HUES64 (cell line): ENCODE results near the gene BOLA2B.
"Not testable (repeated sequence)": the region's sequence is repeated elsewhere in the genome, so short reads cannot be mapped to it uniquely, and the experiment has no call there.

Experiments used
- H3K27ac ChIP-seq: 2 replicates; pipeline ENCODE4 v1.7.0; 2013; ENCODE audit warnings: low read depth, low read length, inconsistent platforms
- H3K27me3 ChIP-seq: 2 replicates; pipeline ENCODE4 v1.6.1; 2013; ENCODE audit warnings: mild to moderate bottlenecking, low read length; ENCODE audit not compliant: insufficient read depth
- H3K36me3 ChIP-seq: 2 replicates; pipeline ENCODE4 v1.6.1; 2013; ENCODE audit warnings: mild to moderate bottlenecking, low read length; ENCODE audit not compliant: insufficient read depth
- H3K4me1 ChIP-seq: 2 replicates; pipeline ENCODE4 v1.6.1; 2013; ENCODE audit warnings: mild to moderate bottlenecking, low read length, moderate library complexity; ENCODE audit not compliant: insufficient read depth
- H3K4me3 ChIP-seq: 2 replicates; pipeline ENCODE4 v1.5.1; 2013; ENCODE audit warnings: mild to moderate bottlenecking, low read length, moderate library complexity
- H3K9ac ChIP-seq: 2 replicates; pipeline ENCODE4 v1.6.1; 2013; ENCODE audit warnings: mild to moderate bottlenecking, low read depth, low read length
- H3K9me3 ChIP-seq: 2 replicates; pipeline ENCODE4 v1.6.1; 2013; ENCODE audit warnings: low read depth, low read length; ENCODE audit not compliant: insufficient read depth
- WGBS: fragments of 150-250, 120-280 bp; methylation state at CpG from one replicate; pipeline ENCODE4 v1.1.7; 2013; ENCODE audit warnings: missing lambda C conversion rate; 5-methylcytosine and 5-hydroxymethylcytosine counted together

Gene BOLA2B

DNA sequence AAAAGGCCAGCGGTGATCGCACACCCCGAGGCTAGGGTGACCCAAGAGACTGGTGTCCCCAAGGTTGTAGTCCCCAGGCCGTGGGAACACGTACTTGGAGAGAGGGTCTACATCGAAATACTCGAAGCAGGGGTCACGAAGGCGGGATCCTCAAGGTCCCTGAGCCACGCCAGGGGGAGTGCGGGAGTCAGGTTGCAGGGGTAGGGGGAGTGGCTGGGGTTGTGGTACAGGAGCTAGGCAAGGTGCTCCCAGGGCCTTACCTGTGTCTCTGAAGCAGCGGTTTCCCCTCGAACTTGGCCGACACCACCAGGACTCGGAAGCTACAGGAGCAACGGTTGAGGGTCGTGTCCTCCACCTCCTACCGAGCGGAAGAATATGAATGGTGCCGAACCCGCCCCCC, 368 bp downstream of the BOLA2B start:
- not testable (repeated sequence) for H3K4me1 ChIP-seq, H3K9me3 ChIP-seq, H3K27me3 ChIP-seq, H3K9ac ChIP-seq, H3K4me3 ChIP-seq, H3K36me3 ChIP-seq, H3K27ac ChIP-seq
- WGBS: no CpG with 5 or more reads among the region's 21 CpGs

DNA sequence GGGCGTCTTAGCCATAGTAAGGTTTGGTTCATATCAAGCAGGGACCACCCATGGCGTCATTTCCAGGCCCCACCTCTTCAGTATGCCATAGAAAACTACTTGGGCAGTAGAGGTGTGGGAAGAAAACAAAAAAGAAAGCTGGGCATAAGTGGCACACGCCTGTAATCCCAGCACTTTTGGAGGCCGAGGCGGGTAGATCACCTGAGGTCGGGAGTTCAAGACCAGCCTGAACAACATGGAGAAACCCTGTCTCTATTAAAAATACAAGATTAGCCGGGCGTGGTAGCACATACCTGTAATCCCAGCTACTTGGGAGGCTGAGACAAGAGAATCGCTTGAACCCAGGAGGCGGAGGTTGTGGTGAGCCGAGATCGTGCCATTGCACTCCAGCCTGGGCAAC, 2.3 kb downstream of the BOLA2B start:
- H3K4me3 ChIP-seq, H3K4me1 ChIP-seq, H3K9me3 ChIP-seq, H3K9ac ChIP-seq, H3K27me3 ChIP-seq, H3K27ac ChIP-seq, H3K36me3 ChIP-seq: not testable (repeated sequence)
- 96% methylated on average over 3 of the region's 12 CpGs for WGBS

DNA sequence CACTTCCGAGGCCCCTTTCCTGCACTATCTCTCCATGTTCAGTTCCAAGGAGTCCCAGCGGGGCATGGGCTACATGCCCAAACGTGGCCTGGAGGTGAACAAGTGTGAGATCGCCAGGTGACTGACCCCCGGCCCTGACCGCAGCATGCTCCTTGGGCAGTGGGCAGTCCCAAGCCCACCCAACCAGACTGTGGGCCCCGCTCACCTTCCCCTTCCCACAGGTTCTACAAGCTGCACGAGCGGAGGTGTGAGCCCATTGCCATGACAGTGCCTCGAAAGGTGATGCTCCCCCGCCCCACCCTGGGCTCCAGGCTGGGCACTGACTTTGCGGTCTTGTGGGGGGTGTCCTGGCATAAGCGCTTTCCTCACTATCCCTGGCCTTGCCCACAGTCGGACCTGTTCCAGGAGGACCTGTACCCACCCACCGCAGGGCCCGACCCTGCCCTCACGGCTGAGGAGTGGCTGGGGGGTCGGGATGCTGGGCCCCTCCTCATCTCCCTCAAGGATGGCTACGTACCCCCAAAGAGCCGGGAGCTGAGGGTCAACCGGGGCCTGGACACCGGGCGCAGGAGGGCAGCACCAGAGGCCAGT, 5.4 kb downstream of the BOLA2B start:
- Histone ChIP-seq H3K4me3 (no peak overlapping the region), H3K4me1 (no peaks in the 10 kb centered on the region), H3K27ac (no peak overlapping the region), H3K27me3 (peaks cover 14% of the 10 kb centered on the region), H3K9me3 (no peaks in the 10 kb centered on the region), H3K36me3 (no peaks in the 10 kb centered on the region), H3K9ac (no peak overlapping the region)
- WGBS: 94% methylated on average over 23 of the region's 23 CpGs

DNA sequence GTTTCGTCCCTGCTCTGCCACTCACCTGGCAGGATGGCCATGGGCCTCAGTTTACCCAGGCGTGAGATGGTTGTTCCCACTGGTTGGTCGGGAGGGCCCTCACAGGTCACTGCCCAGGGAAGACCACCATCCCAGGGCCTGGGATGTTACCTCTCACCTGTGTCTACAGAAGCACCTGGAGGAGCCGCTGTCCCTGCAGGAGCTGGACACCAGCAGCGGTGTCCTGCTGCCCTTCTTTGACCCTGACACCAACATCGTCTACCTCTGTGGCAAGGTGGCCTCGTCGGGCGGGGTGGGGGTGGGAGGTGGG, 6.0 kb downstream of the BOLA2B start:
- no peaks in the 10 kb centered on the region for H3K4me1 ChIP-seq
- no peak overlapping the region for H3K27ac ChIP-seq
- H3K36me3 ChIP-seq: no peaks in the 10 kb centered on the region
- H3K4me3 ChIP-seq: no peak overlapping the region
- H3K9ac ChIP-seq: no peak overlapping the region
- H3K9me3 ChIP-seq: no peaks in the 10 kb centered on the region
- peaks cover 17% of the 10 kb centered on the region for H3K27me3 ChIP-seq
- WGBS: 88% methylated on average over 5 of the region's 9 CpGs

DNA sequence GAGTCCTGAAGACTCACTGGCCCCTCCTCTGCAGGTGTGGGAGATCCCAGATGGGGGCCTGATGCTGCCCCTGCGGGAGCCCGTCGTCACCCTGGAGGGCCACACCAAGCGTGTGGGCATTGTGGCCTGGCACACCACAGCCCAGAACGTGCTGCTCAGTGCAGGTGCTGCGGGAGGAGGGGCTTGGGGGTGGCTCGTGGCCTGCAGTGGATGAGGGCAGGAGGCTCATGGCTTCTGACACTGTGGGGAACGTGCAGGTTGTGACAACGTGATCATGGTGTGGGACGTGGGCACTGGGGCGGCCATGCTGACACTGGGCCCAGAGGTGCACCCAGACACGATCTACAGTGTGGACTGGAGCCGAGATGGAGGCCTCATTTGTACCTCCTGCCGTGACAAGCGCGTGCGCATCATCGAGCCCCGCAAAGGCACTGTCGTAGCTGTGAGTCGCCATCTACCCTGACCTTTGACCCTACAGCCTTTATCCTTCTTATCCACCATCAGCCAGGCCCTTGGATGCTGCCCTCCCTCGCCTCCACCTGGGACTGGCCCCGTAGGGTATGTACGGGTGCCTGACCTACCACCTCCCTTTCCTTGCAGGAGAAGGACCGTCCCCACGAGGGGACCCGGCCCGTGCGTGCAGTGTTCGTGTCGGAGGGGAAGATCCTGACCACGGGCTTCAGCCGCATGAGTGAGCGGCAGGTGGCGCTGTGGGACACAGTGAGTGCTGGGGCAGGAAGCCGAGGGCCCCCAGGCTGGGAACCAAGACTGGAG, 6.5 kb downstream of the BOLA2B start:
- Histone ChIP-seq H3K4me1 (no peaks in the 10 kb centered on the region), H3K9ac (no peak overlapping the region), H3K4me3 (no peak overlapping the region), H3K27ac (no peak overlapping the region), H3K36me3 (no peaks in the 10 kb centered on the region), H3K9me3 (no peaks in the 10 kb centered on the region), H3K27me3 (peaks cover 23% of the 10 kb centered on the region)
- 80% methylated on average over 36 of the region's 36 CpGs for WGBS

DNA sequence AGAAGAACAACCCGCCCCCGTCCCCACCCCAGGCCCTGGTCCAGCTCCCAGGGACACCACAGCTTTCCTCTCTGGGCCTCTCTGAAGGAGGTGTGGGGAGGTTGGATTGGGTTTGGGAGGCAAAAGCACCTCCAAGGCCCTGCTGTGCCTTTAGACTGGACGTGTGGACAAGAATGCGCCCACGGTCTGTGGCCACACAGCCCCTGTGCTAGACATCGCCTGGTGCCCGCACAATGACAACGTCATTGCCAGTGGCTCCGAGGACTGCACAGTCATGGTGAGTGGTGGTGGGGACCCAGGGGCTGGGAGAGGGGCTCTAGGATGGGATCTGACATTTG, 7.1 kb downstream of the BOLA2B start:
- H3K4me1 ChIP-seq: no peaks in the 10 kb centered on the region
- WGBS: 94% methylated on average over 9 of the region's 9 CpGs
- no peak overlapping the region for H3K4me3 ChIP-seq
- no peak overlapping the region for H3K9ac ChIP-seq
- no peak overlapping the region for H3K27ac ChIP-seq
- H3K9me3 ChIP-seq: no peaks in the 10 kb centered on the region
- H3K27me3 ChIP-seq: peaks cover 24% of the 10 kb centered on the region
- H3K36me3 ChIP-seq: no peaks in the 10 kb centered on the region

DNA sequence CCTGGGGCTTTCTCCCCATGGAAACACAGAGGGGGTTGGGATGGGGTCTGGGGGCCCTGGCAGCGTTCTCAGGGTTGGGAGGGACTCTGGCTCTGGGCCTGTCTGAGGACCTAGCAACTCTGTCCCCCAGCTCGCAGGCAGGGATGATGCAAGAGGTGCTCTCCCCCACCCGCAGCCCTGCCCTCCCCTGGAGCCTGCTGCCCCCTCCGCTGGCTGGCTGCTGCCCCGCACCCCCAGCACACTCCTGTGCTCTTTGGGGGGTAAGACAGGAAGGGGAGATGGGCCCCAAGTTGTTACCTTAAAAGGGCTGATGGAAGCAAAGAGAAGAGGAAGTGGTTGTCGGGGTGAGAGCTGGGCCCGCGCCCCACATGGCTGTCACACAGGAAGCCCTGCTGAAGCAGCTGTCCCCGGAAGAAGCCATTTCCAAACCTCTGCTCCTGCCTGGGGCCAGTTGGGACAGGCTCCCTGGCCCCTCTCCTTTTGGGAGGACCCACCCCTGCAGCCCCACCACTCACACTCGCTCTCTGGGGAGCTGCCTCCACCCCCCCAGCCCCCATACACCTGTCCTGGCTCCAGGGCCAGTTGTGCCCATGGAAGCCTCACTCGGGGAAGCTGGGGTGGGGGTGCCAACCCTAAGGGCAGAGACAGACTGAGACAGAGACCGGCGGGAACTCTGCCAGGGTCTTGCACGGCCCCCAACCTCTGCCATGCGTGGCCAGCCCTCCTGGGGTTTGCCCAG, 7.6 kb downstream of the BOLA2B start:
- H3K27me3 ChIP-seq: peaks cover 27% of the 10 kb centered on the region
- H3K4me3 ChIP-seq: no peak overlapping the region
- 83% methylated on average over 15 of the region's 15 CpGs for WGBS
- no peak overlapping the region; the same call in 1 of the 2 replicates for H3K9ac ChIP-seq
- no peaks in the 10 kb centered on the region for H3K4me1 ChIP-seq
- no peak overlapping the region for H3K27ac ChIP-seq
- no peaks in the 10 kb centered on the region for H3K9me3 ChIP-seq
- H3K36me3 ChIP-seq: no peaks in the 10 kb centered on the region

DNA sequence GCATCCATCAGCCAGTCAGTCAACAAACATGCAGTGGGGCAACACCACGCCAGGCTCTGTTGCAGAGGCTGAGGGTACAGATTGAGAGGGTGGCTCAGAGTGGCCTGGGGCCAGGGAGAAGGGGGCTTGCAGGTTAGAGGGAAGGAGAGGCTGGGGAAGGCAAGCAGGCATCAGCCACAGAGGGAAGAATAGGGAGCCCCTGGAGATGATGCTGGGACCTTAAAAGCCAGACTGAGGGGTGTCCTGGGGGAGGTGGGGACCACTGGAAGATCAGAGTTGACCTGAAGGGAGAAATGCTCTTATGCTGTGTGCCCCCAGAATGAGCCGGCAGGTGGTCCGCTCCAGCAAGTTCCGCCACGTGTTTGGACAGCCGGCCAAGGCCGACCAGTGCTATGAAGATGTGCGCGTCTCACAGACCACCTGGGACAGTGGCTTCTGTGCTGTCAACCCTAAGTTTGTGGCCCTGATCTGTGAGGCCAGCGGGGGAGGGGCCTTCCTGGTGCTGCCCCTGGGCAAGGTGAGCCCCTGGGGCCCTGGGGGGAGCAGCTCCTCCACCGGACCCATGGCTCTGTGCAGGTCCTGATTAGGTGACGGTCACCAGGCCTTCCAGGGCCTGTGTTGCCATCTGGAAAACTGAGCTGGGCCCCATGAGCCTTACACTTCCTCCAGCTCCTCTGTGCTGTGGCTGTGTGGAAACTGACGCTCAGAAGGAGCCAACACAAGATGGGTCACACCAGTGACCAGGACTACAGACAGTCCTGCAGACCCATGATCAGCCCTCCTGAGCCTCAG, 8.4 kb downstream of the BOLA2B start:
- H3K9me3 ChIP-seq: no peaks in the 10 kb centered on the region
- no peak overlapping the region for H3K27ac ChIP-seq
- no peak overlapping the region for H3K9ac ChIP-seq
- H3K36me3 ChIP-seq: no peaks in the 10 kb centered on the region
- H3K4me1 ChIP-seq: no peaks in the 10 kb centered on the region
- H3K27me3 ChIP-seq: peaks cover 27% of the 10 kb centered on the region
- no peak overlapping the region for H3K4me3 ChIP-seq
- WGBS: 89% methylated on average over 13 of the region's 13 CpGs

DNA sequence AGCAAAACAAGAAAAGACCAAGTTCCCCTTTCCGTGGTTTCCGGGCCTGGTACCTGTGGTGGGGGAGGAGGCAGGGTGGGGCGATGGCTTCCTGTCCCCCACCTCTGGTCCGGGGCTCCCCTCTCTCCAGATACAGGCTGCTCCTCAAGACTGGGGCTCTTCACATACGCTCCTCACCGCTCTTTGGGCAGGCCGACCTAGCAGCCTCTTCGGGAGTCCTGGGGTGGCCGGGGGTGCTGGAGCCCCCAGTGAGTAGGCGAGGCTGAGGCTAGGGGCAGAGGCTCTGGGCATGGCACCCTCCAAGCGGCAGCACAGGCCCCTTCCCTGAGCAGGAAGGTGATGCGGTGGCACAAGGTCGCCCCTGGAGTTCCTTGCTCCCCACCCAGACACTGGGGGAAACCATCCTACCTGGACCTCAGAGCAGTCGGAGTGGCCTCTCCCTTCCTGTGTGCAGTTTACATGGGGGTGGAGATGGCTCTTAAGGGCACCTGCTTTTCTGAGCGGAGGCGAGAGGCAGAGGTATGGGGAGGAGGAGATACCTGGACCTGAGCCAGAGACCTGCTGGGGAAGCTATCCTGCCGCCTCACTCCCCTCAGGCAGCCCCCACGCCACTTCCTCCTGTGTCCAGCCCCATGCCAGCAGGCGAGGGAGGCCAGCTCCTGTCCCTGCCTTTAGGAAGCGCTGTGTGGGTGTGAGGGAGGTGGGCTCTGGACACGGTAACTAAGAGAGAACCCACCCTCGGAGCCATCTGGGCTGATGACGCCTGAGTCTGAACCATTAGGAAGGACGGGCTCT, 9.2 kb downstream of the BOLA2B start:
- Histone ChIP-seq H3K27ac (no peak overlapping the region), H3K36me3 (no peaks in the 10 kb centered on the region), H3K27me3 (peaks cover 27% of the 10 kb centered on the region), H3K9me3 (no peaks in the 10 kb centered on the region), H3K4me1 (no peaks in the 10 kb centered on the region), H3K4me3 (peak overlapping the region; percentile 69), H3K9ac (no peak overlapping the region)
- WGBS: 75% methylated on average over 24 of the region's 24 CpGs

DNA sequence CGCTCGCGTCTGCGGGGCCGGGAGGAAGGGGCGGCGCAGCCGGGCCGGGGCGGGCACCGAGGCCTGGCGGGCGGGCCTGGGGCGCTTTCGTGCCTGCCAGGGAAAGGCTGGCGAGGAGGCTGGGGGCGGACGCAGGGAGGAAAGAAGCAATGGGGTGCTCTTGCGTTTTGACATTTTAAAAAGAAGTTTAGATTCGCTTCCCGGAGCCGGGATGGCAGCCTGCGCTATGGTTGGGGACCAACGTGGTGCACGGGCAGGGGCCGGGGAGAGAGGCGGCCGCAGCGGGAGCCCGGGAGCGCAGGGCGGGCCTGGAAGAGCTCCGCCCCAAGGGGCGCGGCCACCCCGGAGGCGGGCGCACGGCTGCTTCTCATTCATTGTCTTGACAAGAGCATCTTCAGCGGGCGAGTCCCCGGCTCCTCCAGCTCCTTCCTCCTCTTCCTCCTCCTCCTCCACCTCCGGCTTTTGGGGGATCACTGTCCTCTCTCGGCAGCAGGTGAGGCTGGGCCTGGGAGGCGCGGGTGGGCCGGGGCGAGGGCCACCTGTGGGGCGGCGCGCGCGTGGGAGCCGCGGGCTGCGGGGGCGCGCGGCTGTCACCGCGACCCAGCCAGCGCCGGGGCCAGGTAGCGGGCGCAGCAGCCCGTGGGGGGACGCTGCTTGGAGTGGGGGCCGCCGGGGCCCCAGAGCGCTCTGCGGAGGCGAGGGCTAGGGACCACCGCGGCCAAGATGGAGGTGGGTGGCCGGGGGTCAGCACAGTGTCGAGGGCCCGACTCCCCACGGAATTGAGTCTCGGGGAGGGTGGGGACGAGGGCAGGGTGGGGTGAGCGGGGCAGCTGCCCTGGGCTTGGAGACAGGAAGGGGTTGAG, 10.0 kb downstream of the BOLA2B start, which contains the start of gene CORO1A:
Gene CORO1A (plus strand): TSS at position 370 of the 863 bp plus-strand sequence. CDS start 1,608 bp downstream, outside the sequence.
- H3K4me1 ChIP-seq: no peaks in the 10 kb centered on the region

More for the DNA sequence above, 10.0 kb downstream of the BOLA2B start, which contains the start of gene CORO1A:
- peak within 1 kb of the TSS; percentile 69 for H3K4me3 ChIP-seq
- WGBS: 5% methylated on average over 81 of the region's 81 CpGs
- no peaks in the 10 kb centered on the region for H3K36me3 ChIP-seq
- no peaks in the 10 kb centered on the region for H3K9me3 ChIP-seq
- H3K27me3 ChIP-seq: peaks cover 27% of the 10 kb centered on the region
- H3K27ac ChIP-seq: no peak within 1 kb of the TSS
- peak within 1 kb of the TSS; percentile 62; the same call in 1 of the 2 replicates for H3K9ac ChIP-seq
